Thyroid gland (tissue), 4 donors: ENCODE results near the gene UGDH.

Experiments used
- POLR2A ChIP-seq, 2 donors: fragments of 450-650 bp; IDR thresholded peaks; one replicate each; pipeline ENCODE4 v1.6.1; 2017; ENCODE audit warnings: antibody characterized with exemption in 2 of 2, mild to moderate bottlenecking in 2 of 2, moderate library complexity in 1 of 2
- TF ChIP-seq, protein P1 (sequence below), 6 experiments: fragments of 200-600 bp in 3 of 6; fragments of 450-650 bp in 3 of 6; sonication (generic) in 3 of 6; IDR thresholded peaks; one replicate each; pipeline ENCODE4 v1.5.1; 2016 to 2019; ENCODE audit warnings: antibody characterized with exemption in 6 of 6, mild to moderate bottlenecking in 2 of 6, inconsistent platforms in 1 of 6, moderate library complexity in 1 of 6

DNA sequence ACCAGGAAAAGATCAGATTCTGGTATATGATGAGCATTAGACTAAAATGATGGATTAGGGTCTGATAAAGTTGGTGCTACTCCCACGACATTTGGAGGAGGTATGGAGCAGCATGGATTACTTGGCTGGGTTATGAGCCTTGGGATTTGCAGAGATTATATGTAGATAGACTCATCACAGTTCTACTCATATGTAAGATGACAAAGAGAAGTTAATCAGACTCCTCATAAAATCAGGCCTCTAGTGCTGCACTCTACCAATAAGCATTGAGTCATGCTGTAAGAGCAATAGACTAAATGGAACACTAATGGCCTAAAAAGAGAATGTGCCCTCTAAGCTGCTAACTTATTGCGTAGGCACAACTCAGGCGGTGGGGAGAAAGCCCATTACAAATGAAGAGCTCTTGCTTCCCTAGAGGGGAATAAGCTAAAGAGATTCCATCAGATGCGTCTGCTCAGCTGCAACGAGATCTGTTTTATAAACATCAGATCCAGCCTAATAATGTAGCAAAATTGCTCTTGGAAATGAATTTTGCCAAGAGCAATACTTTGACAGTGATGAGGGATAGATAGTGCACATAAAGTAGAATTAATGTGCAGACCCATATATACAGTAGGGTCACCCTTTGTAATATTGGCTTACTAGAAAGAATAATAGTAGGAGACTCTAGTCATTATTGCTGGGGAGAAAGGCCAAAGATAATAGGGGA lies 50.9 kb downstream of the UGDH start:
- TF ChIP-seq, protein P1, sequence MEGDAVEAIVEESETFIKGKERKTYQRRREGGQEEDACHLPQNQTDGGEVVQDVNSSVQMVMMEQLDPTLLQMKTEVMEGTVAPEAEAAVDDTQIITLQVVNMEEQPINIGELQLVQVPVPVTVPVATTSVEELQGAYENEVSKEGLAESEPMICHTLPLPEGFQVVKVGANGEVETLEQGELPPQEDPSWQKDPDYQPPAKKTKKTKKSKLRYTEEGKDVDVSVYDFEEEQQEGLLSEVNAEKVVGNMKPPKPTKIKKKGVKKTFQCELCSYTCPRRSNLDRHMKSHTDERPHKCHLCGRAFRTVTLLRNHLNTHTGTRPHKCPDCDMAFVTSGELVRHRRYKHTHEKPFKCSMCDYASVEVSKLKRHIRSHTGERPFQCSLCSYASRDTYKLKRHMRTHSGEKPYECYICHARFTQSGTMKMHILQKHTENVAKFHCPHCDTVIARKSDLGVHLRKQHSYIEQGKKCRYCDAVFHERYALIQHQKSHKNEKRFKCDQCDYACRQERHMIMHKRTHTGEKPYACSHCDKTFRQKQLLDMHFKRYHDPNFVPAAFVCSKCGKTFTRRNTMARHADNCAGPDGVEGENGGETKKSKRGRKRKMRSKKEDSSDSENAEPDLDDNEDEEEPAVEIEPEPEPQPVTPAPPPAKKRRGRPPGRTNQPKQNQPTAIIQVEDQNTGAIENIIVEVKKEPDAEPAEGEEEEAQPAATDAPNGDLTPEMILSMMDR (IDR thresholded peaks at IDR 0.05), result no peak
- no peak for TF ChIP-seq POLR2A (IDR thresholded peaks at IDR 0.05)
